HG03565 (cell line): ENCODE measurements around the gene LY6G5C.

Source experiments
- ATAC-seq: cut with Tn5 transposase; IDR thresholded peaks from one replicate; pipeline ENCODE4 v1.9.1; 2021; ENCODE audit warnings: mild to moderate bottlenecking, moderate library complexity; ENCODE audit not compliant: unreplicated experiment

Gene LY6G5C

GRCh38 chr6:31642798-31643570 lies 37.9 kb downstream of the LY6G5C start:
- no peak for ATAC-seq

DNA sequence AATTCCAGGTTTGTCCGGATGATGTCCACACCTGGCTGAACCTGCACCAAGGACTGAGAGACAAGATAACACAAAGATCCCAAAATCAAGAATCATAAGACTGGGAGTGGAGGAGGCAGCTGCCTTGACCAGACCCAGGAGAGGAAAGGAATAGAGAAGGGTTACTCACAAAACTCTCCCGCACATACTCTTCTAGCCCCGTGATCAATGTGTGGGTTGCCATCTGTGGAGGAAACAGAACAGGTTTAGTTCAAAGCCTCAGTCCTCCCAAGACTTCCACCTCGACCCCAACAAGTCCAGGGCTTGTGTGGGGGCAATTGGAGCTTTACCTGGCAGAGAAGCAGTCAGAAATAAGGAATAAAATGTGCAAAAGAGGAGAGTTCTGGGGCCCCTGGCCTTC lies 39.5 kb downstream of the LY6G5C start:
- no peak for ATAC-seq

- no peak for ATAC-seq
These were observed 40.3 kb downstream of the LY6G5C start for GRCh38 chr6:31640612-31641011.

DNA sequence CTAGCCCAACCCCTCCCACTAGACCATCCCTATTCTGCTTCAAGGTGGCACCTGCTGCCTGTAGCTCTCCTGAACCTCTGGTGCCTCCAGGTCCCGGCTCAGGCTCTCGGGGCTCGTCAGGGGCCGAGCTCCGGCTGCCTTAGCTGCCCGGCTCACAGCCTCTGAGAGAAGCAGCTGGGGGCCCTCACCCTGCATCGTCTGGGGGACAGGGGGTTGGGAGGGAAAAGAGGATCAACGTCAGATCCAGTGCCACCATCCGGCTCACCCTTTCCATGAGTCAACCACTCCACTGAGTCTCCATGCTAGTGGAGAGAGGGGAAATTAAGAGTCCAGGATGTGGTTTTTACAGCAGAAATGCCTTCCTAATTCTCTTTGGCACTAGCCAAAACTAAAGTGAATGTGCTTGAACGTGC lies 41.4 kb downstream of the LY6G5C start:
- ATAC-seq = no peak

GRCh38 chr6:31639043-31639442 lies 41.8 kb downstream of the LY6G5C start:
- no peak for ATAC-seq

- no peak for ATAC-seq
These were observed 43.9 kb downstream of the LY6G5C start for GRCh38 chr6:31636698-31637596.

DNA sequence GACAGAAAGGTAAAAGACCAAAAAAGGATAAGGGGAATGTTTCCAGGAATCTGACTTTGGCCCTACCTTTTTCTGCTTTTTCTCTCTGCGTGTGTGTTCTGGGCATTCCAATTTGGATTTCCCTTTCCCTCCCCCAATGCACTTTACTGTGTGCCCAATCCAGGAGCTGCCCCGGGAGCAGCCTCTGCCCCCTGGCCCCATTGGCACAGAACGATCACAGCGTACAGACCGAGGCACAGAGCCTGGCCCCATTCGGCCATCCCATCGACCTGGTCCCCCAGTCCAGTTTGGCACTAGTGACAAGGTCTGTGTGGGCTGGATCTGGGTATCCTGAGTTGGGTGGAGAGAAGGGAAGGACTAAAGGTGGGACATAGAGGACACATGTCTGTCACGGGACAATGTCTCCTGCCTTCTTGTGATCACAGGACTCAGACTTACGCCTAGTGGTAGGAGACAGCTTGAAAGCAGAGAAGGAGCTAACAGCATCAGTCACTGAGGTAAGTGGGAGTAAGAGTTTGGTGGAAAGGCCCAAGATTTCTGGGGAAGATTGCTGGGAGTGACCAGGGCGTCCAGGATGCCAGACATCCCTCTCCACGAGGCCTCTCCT lies 45.8 kb downstream of the LY6G5C start:
- no peak for ATAC-seq

DNA sequence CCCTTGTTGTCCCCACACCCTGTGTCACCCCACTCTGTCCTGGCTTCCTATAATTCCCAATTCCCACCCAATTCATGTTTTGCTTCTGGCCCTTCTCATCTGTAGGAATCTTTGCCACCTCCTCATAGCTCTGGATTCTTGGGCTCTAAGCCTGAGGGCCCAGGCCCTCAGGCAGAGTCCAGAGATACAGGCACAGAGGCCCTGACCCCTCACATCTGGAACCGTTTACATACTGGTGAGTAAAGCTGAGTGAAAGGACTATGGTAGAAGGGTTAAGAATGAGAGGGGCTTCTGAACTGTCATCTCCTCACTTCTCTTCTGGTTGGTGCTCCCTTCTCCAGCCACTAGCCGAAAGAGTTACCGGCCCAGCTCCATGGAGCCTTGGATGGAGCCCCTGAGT lies 46.7 kb downstream of the LY6G5C start:
- no peak for ATAC-seq

DNA sequence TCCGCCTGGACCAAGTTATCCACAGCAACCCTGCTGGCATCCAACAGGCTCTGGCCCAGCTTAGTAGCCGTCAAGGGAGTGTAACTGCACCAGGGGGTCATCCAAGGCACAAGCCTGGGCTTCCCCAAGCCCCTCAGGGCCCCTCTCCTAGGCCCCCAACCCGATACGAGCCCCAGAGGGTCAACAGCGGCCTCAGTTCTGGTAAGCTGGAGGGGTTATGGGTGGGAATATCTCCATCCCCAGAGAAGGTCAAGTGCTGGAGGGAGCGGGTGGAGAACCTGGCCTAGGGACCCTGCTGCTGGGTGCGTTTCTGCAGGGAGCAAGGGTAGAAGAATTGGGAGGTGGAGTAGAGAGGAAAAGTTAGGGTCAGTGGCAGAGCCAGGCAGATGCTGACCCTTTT lies 47.4 kb downstream of the LY6G5C start:
- ATAC-seq = no peak

DNA sequence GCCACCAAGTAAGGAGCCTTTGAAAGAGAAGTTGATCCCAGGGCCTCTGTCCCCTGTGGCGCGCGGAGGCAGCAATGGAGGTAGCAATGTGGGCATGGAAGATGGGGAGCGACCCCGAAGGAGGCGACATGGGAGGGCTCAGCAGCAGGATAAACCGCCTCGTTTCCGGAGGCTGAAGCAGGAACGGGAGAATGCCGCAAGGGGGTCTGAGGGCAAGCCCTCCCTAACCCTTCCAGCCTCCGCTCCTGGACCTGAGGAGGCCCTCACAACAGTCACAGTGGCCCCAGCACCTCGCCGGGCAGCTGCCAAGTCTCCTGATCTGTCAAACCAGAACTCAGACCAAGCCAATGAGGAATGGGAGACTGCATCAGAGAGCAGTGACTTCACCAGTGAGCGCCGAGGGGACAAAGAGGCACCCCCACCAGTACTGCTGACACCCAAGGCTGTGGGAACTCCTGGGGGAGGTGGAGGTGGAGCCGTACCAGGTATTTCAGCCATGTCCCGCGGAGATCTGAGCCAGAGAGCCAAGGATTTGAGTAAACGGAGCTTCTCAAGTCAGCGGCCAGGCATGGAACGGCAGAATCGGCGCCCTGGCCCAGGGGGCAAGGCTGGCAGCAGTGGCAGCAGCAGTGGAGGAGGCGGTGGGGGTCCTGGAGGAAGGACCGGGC lies 48.5 kb downstream of the LY6G5C start:
- no peak for ATAC-seq

DNA sequence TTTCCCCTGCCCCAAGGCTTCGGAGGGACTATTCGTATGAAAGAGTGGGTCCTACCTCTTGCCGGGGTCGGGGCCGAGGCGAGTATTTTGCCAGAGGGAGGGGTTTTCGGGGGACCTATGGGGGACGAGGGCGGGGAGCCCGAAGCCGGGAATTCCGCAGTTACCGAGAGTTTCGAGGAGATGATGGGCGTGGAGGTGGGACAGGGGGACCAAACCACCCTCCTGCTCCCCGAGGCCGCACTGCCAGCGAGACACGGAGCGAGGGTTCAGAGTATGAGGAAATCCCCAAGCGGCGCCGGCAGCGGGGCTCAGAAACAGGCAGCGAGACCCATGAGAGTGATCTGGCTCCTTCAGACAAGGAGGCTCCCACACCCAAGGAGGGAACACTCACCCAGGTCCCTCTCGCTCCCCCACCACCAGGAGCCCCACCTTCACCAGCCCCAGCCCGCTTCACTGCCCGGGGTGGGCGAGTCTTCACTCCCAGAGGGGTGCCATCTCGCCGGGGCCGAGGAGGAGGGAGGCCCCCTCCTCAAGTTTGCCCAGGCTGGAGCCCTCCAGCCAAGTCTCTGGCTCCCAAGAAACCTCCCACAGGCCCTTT lies 49.1 kb downstream of the LY6G5C start:
- ATAC-seq = no peak

- ATAC-seq = no peak
These were observed 49.7 kb downstream of the LY6G5C start for GRCh38 chr6:31631209-31631608.

DNA sequence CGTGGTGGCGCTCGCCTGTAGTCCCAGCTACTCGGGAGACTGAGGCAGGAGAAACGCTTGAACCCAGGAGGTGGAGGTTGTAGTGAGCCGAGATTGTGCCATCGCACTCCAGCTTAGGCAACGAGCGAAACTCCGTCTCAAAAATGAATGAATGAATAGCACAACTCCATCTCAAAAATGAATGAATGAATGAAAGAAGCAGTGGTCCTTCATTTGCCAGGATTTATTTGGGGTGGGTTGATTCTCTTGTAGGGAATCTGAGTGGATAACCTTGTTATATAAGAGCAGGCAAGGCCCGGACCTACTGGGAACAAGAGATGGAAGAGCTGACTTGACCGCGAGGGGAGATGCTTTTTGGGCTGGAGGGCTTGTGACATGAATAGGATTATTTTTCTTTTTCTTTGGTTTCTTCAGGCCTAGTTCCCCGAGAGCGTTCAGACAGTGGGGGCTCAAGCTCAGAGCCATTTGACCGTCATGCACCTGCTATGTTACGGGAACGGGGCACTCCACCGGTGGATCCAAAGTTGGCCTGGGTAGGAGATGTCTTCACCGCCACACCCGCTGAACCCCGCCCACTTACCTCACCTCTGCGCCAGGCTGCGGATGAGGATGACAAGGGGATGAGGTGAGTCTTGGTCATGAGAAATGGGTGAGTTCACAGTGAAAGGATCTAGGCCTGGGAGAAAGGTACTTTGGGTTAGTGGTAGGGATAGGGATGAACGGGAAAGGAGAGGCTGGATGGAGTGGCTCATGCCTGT lies 50.5 kb downstream of the LY6G5C start:
- ATAC-seq = no peak

DNA sequence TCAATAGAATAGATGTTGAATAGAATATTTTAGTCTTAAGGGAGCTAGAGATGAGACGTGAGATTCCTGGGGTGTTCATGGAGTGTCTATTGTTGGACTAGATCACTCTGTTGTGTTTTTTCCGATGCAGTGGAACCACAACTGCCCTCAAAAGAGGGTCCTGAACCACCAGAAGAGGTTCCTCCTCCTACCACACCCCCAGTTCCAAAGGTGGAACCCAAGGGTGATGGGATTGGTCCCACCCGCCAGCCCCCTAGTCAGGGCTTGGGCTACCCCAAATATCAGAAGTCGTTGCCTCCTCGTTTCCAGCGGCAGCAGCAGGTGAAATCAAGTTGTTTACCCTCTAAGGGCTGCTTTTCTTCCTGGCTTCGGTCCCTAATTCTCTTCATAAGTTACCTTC lies 51.9 kb downstream of the LY6G5C start:
- ATAC-seq = no peak

- ATAC-seq = no peak
These were observed 53.1 kb downstream of the LY6G5C start for GRCh38 chr6:31627690-31628287.

- no peak for ATAC-seq
These were observed 53.9 kb downstream of the LY6G5C start for GRCh38 chr6:31626952-31627351.
